GM21447 (cell line): Measurements from ENCODE around the gene NCSTN.

Experiments
- ATAC-seq: cut with Tn5 transposase; IDR thresholded peaks from one replicate; pipeline ENCODE4 v1.9.1; 2021; ENCODE audit not compliant: unreplicated experiment

NCSTN gene

GRCh38 chr1:160351629-160352028 lies 8.4 kb downstream of the NCSTN start:
- ATAC-seq = no peak

- ATAC-seq = no peak
Observed at GRCh38 chr1:160352555-160352954, 9.4 kb downstream of the NCSTN start.

DNA sequence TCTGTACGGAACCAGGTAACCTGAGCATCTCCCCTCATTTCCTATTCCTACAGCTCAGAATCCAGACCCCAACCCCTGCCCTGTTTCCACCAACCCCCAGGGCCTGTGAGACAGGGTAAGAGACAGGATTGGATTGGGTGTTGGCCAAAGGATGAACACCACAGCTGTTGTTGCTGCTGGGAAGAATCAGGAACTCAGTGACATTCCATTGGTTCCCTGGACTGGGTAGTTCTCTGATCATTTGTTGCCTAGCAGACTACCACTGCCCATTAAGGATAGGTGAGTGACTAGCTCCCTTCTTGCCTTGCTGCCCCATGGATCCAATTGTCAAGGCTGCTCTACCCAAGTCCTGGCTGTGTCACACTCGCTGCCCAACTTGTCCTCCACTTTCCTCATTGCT lies 10.0 kb downstream of the NCSTN start:
- no peak for ATAC-seq

DNA sequence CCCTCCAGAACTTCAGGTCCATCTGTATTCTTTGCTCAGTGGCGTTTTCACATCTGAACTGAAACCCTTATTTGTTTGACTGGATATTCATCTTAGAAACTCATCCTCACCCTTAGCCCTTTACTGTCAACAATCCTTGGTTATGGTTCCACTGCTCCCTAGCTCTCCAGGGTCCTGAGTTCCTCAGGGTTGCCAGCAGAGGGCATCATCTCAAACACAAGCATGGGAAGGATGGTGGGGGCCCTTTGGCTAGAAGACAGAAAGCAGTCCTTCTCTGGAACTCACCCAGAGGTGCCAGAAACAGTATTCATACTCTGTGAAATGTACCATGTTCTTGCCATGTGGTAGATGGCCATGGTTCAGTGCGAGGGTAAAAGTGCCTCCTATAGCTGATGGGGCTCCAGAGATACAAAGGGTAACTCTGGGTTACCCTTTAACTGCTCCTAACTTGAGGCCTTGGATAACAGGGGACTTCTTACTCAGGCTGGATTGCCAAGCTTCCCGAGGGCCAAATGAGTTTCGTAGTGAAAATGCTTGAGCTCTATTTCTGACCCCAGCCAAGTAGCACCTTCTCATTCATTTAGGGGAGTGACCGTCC lies 11.3 kb downstream of the NCSTN start:
- ATAC-seq = no peak

DNA sequence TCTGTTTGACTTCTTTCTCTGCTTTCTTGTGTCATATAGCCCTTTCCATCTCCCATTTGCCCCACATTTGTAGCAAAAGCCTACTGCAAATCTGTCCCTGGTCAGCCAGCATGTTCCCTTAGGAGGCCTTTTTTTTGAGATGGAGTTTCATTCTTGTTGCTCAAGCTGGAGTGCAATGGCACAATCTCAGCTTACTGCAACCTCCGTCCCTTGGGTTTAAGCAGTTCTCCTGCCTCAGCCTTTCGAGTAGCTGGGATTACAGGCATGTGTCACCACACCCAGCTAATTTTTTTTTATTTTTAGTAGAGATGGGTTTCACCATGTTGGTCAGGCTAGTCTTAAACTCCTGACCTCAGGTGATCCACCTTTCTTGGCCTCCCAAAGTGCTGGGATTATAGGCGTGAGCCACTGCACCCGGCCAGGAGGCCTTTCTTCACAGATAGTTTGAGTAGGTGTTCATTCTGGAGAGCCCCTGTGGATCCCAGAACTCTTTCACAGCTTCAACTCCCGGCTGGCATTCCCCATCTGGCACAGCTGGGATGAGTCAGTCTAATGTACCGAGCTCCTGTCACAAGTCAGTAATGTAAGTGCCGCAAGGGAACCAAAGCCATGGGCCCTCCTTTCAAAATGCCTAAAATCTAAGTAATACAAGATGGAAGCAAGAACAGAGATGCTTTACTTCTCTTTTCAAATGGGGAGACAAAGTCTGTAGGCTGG lies 14.3 kb downstream of the NCSTN start:
- ATAC-seq = no peak

- ATAC-seq = no peak
Observed at GRCh38 chr1:160358073-160358472, 14.9 kb downstream of the NCSTN start.

GRCh38 chr1:160359559-160360226 lies 16.5 kb downstream of the NCSTN start:
- ATAC-seq = no peak

- no peak for ATAC-seq
Observed at GRCh38 chr1:160360227-160360695, 17.1 kb downstream of the NCSTN start.

DNA sequence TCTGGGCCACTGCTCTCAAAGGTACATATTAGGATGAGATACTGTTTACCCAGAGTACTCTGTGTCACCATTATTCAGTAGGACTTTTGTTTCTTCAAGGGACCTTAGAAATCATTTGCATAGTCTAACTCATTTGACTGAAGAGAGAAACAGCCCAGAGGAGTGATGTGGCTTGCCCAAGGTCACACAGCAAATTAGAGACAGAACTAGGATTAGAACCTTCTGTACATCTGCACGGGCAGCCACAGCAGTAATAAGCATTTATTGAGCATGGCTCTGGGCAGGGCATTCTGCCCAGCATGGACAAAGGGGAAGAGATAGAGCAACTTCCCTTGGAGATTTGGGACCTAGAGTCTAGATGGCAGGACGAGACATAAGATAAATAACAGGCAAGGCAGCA lies 18.0 kb downstream of the NCSTN start:
- ATAC-seq = no peak

DNA sequence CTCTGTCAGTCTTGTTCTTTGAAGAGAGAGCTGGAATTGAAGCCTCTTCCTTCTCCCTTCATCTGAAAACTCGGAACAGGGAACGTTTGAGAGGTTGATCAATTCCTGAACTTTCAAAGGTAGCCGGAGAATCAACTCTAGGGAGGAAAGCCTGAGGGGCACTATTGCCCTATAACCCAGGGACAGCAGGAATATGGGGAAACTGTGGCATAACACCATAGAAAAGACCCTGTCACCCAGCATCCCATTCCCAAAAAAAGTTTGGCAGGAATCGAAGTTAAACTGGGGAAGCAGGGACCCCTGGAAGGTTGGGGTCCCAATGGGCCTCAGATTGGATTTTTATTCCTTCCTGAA lies 18.6 kb downstream of the NCSTN start:
- no peak for ATAC-seq

DNA sequence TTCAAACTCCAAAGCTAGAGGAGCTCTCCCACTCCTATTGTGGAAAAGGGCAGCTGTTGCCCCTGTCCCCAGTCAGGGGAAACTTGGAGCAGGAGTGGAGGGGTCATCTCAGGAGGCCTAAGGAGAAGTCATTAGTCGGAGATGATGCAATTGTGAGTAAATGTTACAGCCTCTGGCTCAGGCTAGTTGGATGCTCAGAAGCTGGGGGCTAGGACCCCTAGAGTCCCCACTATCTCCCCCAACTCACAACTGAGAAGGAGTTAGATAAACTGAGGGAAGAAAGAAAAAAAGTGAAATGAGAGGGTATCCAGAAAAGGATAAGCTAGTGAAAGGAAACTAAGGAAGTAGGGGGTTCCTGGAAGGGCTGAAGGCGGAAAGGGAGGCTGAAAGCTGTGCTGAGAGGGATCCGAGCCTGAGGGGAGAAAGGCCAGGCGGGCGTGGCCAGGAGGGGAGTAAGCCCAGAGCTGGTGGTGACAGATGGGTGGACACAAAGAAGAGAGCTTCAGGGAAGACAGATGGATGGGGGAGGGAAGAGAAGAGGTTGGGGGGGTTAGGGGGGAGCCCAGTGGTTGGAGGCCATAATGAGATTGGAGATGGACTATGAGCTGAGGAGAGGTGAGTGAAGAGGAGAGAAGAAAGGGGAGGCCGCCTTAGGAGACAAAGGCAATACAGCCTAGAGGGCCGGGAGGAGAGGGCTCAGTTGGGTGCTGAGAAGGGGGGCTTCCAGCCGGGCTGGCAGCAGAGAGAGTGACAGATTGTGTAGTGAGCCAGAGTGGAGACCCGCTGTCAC lies 19.2 kb downstream of the NCSTN start:
- no peak for ATAC-seq

DNA sequence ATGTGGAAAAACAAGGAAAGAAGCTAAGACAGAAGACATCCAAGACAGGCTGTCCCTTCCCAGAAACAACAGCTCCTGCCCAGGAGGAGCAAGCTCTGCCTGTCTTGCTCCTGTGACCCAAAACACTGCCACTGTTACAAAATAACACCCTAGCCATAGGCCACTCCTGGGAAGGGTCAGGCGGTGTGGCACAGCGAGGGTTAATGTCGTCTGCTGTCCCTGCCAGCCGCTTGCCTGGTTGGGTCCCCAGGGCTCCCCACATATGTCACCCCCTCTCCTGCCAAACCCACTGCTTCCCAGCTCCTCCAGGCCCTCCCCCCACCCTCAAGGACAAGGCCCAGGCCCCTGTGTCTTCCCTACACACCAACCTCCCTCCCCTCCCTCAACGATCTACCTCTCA lies 19.8 kb downstream of the NCSTN start:
- ATAC-seq = no peak

- no peak for ATAC-seq
Observed at GRCh38 chr1:160363951-160364735, 21.0 kb downstream of the NCSTN start.

DNA sequence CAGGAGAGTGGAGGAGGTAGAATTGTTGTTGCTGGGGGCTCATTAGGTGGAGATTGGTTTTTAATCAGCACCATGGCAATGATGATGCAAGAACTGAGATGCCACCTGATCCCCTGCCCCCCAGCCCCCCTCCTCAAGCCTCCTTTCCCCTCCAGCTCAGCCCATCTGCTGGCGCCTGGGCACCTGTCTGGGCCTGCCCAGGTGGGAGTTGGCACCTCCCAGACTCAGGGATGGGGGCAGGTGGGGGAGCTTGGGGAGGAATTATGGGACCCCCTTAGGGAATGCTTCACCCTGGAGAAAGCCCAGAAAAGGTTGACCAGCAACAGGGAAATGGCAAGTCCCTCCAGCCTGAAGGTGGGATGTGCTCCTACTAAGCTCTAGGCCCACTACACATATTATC lies 22.1 kb downstream of the NCSTN start:
- ATAC-seq = no peak

DNA sequence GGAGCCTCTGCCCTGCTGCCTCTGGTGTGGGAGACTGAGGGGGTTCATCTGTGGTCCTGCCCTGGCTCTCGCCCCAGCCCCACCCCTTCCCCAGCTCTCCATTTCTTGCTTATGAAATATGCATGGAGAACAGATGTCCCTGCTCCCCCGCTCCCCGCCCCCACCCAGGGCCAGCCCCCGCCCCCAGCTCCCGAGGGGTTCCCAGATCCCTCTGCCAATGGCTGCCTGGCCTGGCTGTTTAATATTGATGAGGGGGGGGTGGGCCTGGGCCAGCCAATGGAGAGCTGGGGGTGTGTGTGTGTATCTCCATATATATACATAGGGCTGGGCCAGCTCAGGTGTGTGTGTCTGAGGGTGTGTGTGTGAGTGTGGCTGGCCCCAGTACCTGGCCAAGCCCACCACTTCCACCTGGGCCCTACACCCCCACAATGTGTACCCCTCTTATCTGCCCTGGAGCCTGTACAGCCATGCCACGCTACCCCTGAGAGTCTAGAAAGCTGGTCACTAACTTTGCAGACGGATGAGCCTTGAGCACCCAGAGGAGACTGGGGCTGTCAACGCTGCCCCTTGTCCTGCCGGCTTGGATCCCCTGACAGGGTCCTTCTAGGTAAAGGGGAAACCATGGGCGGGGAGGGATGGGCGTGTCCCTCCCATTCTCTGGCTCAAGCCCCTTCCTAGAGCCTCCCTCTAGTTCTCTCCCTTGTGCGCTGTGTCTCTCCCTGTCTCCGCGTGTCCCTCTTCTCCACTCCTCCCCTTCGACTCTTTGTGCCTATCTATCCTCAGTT lies 23.7 kb downstream of the NCSTN start, which contains the start of gene NHLH1:
Gene NHLH1, plus strand, starts transcription at position 341 of the 785 bp plus-strand sequence. CDS start 3,661 bp downstream, outside the sequence.
- ATAC-seq = no peak

GRCh38 chr1:160367516-160367900 lies 24.3 kb downstream of the NCSTN start:
- no peak for ATAC-seq

DNA sequence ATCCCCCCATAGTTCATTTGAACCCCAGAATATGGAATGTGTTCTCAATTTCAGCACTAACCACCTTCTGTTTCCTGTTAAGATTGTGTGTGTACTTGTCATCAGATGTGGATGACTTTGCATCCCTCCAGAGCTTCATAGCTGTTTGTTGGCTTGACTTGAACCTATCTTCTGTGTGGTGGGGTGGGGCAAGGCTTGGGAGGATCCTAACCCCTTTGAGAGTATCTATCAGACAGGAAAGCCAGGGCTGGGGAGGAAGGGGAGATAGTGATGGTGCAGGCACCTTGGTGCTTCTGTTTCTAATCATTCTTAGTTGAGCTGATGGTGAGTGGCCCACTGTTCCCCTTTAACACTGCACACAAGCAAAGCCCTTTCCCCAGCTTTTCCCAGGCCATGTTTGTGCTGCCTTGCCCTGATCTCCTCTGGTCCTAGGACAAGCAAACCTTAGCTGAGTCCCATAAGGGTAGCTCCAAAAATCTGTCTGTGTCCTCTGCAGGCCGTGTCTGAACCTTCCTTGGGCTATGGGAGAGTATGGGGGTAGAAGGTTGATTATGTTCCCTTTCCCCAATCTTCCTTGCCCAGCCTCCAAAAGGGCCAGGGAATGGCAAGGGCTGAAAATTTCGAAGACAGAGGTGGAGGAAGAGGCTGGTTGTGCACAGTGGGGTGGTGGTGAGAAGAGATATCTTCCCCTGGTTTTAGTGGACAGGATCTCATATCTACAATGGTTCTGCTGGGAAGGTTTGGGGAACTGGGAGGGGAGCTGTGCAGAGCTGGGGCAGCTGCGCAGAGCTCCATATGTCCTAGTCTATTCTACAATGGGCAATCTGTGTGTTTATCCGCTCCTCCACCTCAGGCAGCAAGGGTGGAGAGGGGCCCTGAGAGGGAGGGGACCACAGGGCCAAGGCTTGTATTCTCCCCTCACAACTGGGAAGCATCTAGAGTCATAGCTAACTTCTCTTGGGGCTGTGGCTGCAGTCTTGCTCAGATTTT lies 25.0 kb downstream of the NCSTN start:
- ATAC-seq = no peak

- no peak for ATAC-seq
Observed at GRCh38 chr1:160369087-160369486, 25.9 kb downstream of the NCSTN start.
